ENCODE results near the gene GJA8.
"Not testable (repeated sequence)": the region's sequence is repeated elsewhere in the genome, so short reads cannot be mapped to it uniquely, and the experiment has no call there.

Gene GJA8

GRCh38 chr1:147928236-147929132 lies 25.9 kb downstream of the GJA8 start, which contains the start of gene GPR89B:
Gene GPR89B (plus strand): TSS chr1:147928420. CDS start chr1:147928537, 117 bp downstream.
- peak; percentile 82 to 95 (median 85) for DNase-seq

DNA sequence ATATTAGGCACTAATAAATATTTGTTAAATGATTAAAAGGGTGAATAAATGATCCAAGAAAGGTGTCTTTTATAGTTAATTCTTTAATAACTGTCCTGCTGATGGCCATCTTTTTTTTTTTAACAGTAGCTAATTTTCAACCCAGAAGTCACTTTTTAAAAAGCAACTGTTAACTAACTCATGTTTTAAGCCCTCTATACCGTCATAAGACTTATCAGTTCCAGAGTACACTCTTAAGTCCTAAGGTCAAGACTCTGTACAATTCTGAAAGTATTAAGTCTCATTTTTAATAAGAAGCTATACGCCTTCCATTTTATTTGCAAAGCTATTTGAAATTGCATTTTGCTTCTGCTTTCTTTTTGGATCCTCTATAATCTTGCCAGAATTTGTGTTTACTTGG lies 28.5 kb downstream of the GJA8 start:
- DNase-seq: not testable (repeated sequence)

GRCh38 chr1:147935296-147935695 lies 32.7 kb downstream of the GJA8 start:
- DNase-seq: not testable (repeated sequence)

GRCh38 chr1:147940456-147940855 lies 37.9 kb downstream of the GJA8 start:
- not testable (repeated sequence) for DNase-seq

GRCh38 chr1:147942563-147942962 lies 40.0 kb downstream of the GJA8 start:
- DNase-seq: not testable (repeated sequence)

DNA sequence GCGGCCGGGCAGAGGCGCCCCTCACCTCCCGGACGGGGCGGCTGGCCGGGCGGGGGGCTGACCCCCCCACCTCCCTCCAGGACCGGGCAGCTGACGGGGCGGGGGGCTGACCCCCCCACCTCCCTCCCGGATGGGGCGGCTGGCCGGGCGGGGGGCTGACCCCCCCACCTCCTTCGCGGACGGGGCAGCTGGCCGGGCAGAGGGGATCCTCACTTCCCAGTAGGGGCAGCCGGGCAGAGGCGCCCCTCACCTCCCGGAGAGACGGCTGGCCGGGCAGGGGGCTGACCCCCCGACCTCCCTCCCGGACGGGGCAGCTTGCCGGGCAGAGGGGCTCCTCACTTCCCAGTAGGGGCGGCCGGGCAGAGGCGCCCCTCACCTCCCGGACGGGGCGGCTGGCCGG lies 46.9 kb downstream of the GJA8 start:
- not testable (repeated sequence) for DNase-seq

Measured in T-helper 1 cell (primary cell).